Activated T-cell treated with anti-CD3 and anti-CD28 coated beads for 48 hours (primary cell): ENCODE data around the gene WNK1.
"Not testable (repeated sequence)": the region's sequence is repeated elsewhere in the genome, so short reads cannot be mapped to it uniquely, and the experiment has no call there.

Experiments
- DNase-seq: peaks from one replicate; pipeline ENCODE4 v3.0.0-alpha.2; 2020; ENCODE audit warnings: low read depth

The WNK1 gene

GRCh38 chr12:779745-780734 lies 27.7 kb downstream of the WNK1 start:
- no peak for DNase-seq

DNA sequence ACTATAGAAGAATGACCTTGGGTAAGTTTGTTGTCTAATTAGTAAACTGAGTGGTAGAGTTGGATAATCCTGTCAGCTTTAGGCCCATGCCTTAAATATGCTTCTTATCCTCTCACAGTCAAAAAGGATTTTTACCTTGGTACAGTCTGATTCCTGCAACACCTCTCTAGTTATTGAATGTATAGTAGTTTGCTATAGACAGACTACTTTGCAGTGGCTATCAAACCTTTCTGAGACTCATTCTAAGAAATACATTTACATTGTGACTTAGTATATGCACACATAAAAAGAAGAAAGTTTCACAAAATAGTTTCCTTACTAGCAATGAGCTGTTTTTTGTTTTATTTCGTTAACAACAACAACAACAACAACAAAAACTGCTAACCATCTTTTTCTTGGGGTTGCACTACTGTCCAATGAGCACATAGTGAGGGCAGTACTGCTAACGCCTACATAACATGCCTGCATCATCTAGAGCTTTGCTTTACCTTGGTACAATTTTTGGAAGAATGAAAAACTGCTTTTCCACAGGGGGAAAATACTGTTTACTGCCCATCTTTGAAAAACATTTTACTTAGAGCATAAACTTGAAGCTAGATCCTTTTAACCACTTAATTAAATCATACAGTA lies 28.5 kb downstream of the WNK1 start:
- no peak for DNase-seq

GRCh38 chr12:785706-786105 lies 33.3 kb downstream of the WNK1 start:
- DNase-seq = no peak

GRCh38 chr12:788288-788687 lies 35.9 kb downstream of the WNK1 start:
- no peak for DNase-seq

DNA sequence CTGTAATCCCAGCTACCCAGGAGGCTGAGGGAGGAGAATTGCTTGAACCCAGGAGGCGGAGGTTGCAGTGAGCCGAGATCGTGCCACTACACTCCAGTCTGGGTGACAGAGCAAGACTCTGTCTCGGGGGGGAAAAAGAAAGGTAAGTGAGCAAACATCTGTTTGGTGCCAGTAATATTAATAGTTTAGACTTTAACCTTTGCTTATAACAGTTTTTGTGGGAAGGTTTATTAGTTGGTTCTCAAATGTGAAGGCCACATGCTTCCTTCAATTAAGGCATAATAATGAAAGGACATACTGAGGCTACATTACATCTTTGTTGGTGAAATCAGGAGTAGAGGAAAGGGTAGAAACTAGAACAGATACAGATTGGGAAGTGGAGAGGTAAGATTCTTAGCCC lies 36.4 kb downstream of the WNK1 start:
- DNase-seq = not testable (repeated sequence)

DNA sequence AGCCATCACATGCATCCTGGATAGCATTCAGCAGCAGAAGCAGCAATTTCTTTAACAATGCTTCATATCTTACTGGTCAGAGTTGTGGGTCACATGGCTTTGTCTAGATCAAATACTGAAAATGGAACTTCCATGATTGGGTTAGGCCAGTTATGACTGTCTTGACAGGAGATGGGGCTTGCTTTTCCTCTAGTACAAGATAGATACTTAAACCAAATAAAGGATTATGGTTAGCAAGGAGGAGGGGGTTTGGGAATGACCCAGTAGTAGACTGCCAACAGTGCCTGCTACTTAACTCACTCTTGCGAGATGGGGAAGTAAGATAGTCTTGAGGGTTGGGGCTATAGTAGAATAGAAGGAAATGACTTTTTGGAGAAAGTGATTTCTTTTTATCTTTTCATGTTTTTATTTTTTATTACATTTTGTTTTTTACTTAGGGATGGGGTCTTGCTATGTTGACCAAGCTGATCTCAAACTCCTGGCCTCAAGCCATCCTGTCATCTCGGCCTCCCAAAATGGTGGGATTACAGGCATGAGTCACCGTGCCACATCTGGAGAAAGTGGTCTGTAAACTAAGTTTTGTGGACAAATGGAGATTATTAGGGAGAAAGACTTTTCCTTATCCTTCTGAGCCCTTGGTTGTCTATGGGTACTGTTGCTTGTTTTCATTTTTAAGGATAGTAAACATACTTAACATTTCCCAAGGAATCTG lies 37.6 kb downstream of the WNK1 start:
- DNase-seq = no peak

- DNase-seq = no peak
Observed at GRCh38 chr12:790608-791007, 38.2 kb downstream of the WNK1 start.

GRCh38 chr12:793037-793436 lies 40.7 kb downstream of the WNK1 start:
- DNase-seq = no peak

DNA sequence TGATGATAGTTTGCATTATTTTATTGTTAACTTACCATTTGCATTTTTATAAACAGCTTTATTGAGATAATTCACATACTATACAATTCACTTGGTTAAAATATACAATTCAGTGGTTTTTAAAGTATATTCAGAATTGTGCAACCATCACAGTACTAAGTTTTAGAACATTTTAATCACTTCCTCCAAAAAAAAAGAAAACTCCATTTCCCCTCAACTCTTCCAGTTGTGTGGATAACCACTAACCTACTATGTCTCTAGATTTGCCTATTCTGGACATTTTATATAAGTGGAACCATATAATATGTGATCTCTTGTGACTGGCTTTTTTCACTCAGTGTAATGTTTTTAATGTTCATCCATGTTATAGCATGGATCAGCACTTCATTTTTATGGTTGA lies 41.3 kb downstream of the WNK1 start:
- no peak for DNase-seq

DNA sequence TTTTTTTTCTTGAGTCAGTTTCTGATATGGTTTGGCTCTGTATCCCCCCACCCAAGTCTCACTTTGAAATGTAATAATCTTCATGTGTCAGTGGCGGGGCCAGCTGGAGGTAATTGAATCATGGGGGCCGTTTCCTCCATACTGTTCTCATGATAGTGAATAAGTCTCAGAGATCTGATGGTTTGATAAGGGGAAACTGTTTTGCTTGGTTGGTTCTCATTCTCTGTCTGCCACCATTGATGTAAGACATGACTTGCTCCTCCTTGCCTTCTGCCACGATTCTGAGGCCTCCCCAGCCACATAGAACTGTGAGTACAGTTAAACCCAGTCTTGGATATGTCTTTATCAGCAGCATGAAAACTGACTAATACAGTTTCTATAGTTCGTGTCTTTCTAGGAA lies 42.9 kb downstream of the WNK1 start:
- peak; percentile 43 for DNase-seq

DNA sequence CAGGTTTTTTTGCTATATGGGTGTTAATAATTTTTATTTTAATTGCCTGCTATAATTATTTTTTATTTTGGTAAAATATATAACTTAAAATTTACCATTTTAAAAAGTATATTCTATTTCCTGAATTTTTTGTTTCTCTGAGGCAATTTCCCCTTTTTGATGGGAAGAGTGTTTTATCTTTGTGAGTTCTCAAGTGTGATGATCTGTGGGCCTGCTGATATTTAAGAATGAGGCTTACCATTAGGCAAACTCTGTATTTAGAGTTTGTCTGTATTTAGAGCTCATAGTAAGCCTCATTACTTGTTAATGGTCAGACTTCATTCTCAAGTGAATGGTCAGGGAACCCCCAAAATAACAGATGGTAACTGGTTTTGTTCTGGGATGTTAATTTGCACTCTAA lies 48.0 kb downstream of the WNK1 start:
- DNase-seq = no peak

- no peak for DNase-seq
Observed at GRCh38 chr12:802242-803120, 50.1 kb downstream of the WNK1 start.

DNA sequence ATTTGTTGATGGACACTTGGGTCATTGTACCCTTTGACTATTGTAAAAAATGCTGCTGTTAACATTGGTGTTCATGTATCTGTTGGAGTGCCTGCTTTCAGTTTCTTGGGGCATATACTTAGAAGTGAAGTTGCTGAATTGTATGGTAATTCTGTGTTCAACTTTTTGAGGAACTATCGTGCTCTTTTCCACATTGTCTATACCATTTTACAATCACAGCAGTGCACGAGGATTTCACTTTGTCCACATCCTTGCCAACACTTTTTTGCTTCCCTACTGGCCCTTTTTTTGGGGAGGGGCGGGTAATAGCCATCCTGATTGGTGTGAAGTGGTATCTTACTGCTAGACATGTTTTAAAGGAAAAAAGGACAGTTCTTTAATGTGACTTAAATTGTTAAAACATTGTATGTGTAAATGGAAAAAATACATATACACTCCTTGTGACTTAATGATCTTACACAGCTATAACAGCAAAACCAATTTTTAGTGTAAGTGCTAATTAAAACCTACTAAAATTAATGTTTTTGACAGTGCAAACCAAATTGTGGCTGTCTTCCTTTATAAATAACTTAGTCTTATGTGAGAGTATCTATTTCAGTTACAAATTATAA lies 52.7 kb downstream of the WNK1 start:
- DNase-seq = no peak

GRCh38 chr12:806200-806791 lies 53.9 kb downstream of the WNK1 start:
- DNase-seq = no peak

GRCh38 chr12:807041-807735 lies 54.8 kb downstream of the WNK1 start:
- DNase-seq = no peak

GRCh38 chr12:810116-810515 lies 57.7 kb downstream of the WNK1 start:
- DNase-seq = no peak

DNA sequence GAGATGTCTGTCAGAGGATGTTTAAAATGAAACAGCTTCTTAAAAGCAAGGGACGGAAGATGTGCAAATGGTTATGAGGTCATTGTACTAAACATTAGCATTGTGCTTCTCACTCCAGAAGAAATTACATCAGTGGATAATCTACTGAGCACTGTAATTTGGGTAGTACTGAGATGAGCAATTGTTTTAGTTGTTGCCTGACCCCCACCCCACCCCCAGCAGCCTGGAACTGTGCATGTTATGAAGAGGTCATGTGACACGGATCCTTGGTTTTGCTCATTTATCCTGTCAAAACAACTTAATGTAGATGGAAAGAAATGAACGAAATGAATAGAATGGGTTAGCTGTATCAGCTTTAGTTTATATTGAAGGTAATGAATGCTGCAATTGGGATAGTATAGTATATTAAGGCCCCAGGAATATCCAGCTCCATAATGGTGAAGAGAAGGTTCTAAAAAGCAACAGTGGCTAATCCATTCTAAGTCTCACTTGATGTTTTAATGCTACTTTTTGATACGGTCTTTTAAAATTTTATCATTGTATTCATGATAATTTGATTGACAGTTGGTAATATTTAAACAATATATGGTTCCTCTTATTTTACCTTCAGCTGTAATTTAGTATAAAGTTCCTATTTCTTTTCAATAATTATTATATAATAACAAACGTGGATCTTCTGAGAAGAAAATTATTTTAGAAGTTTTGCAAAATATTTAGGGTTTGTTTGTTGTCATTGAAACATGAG lies 58.5 kb downstream of the WNK1 start:
- peak; percentile 53 for DNase-seq

GRCh38 chr12:812950-813349 lies 60.6 kb downstream of the WNK1 start:
- DNase-seq = no peak

- not testable (repeated sequence) for DNase-seq
Observed at GRCh38 chr12:817456-817855, 65.1 kb downstream of the WNK1 start.
